ENCODE results near the gene LPAR5. TPM values are rescaled to one million over a fixed set of nuclear protein-coding genes. Genes with fewer than 3 reads are reported as not detected.
"Not testable (repeated sequence)": the region's sequence is repeated elsewhere in the genome, so short reads cannot be mapped to it uniquely, and the experiment has no call there.

LPAR5 gene
- total RNA-seq, 1 experiment from 2014 or later: 2.3 TPM

- H3K79me2 ChIP-seq (ENCODE audit: low read length): peaks cover 68% of the 10 kb centered on the region
- H3F3A ChIP-seq (ENCODE audit: low read length, unreplicated experiment): no peaks in the 10 kb centered on the region
- no peak for ATAC-seq
- intact Hi-C loops (cut with micrococcal nuclease): no loop called here
- peaks cover 31% of the 10 kb centered on the region for H4K20me1 ChIP-seq (ENCODE audit: low read length)
- H3K4me2 ChIP-seq (ENCODE audit: low read length): no peak overlapping the region
- H3K9me2 ChIP-seq (replicated peaks; ENCODE audit: low read length): no peaks in the 10 kb centered on the region
- H3K4me3 ChIP-seq (ENCODE audit: low read length): no peak overlapping the region
- no peaks in the 10 kb centered on the region for H3K9me3 ChIP-seq (ENCODE audit: low read length)
- DNase-seq: no peak
- no peak overlapping the region for H3K9ac ChIP-seq (ENCODE audit: low read length)
- H3K4me1 ChIP-seq (ENCODE audit: insufficient read depth, low read length): peaks cover 23% of the 10 kb centered on the region
- POLR2A ChIA-PET (ENCODE audit: unreplicated experiment): no interaction called here
- H2AFZ ChIP-seq (ENCODE audit: low read length): no peak overlapping the region
- TF ChIP-seq EZH2 (IDR thresholded peaks at IDR 0.05; ENCODE audit: low read length, unreplicated experiment): no peak
- no peak for TF ChIP-seq EZH2phosphoT487 (IDR thresholded peaks at IDR 0.05; ENCODE audit: borderline replicate concordance, low read length)
- TF ChIP-seq CTCF (conservative IDR thresholded peaks at IDR 0.05; ENCODE audit: low read depth, low read length): no peak
- H3K27ac ChIP-seq (ENCODE audit: low read length): no peak overlapping the region
- peaks cover 43% of the 10 kb centered on the region for H3K36me3 ChIP-seq (ENCODE audit: low read depth, low read length)
- no TSS peak for BruUV-seq (replicated peaks)
- CTCF ChIA-PET: no interaction called here
- H3K27me3 ChIP-seq (ENCODE audit: low read length): no peaks in the 10 kb centered on the region
These were observed 32.6 kb downstream of the LPAR5 start for GRCh38 chr12:6603095-6603567.

GRCh38 chr12:6602526-6602925, 33.2 kb downstream of the LPAR5 start:
- no TSS peak for BruUV-seq (replicated peaks)
- DNase-seq (no peak), ATAC-seq (no peak)
- Histone ChIP-seq H3K9ac (ENCODE audit: low read length) (no peak overlapping the region), H3K4me3 (ENCODE audit: low read length) (no peak overlapping the region), H4K20me1 (ENCODE audit: low read length) (peaks cover 31% of the 10 kb centered on the region), H3K36me3 (ENCODE audit: low read depth, low read length) (peaks cover 48% of the 10 kb centered on the region), H3K79me2 (ENCODE audit: low read length) (peaks cover 68% of the 10 kb centered on the region), H3K4me1 (ENCODE audit: insufficient read depth, low read length) (peaks cover 17% of the 10 kb centered on the region), H3K9me2 (replicated peaks; ENCODE audit: low read length) (no peaks in the 10 kb centered on the region), H3K4me2 (ENCODE audit: low read length) (no peak overlapping the region), H3K27me3 (ENCODE audit: low read length) (no peaks in the 10 kb centered on the region), H3K9me3 (ENCODE audit: low read length) (no peaks in the 10 kb centered on the region), H3K27ac (ENCODE audit: low read length) (no peak overlapping the region), H2AFZ (ENCODE audit: low read length) (no peak overlapping the region), H3F3A (ENCODE audit: low read length, unreplicated experiment) (no peaks in the 10 kb centered on the region)
- ChIA-PET POLR2A (ENCODE audit: unreplicated experiment) (no interaction called here), CTCF (no interaction called here)
- intact Hi-C loops (cut with micrococcal nuclease): no loop called here
- TF ChIP-seq CTCF (conservative IDR thresholded peaks at IDR 0.05; ENCODE audit: low read depth, low read length) (no peak), EZH2phosphoT487 (IDR thresholded peaks at IDR 0.05; ENCODE audit: borderline replicate concordance, low read length) (no peak), EZH2 (IDR thresholded peaks at IDR 0.05; ENCODE audit: low read length, unreplicated experiment) (no peak)

- H2AFZ ChIP-seq (ENCODE audit: low read length); BruUV-seq (replicated peaks); H3F3A ChIP-seq (ENCODE audit: low read length, unreplicated experiment); ATAC-seq; CTCF ChIA-PET; POLR2A ChIA-PET (ENCODE audit: unreplicated experiment); H3K9me3 ChIP-seq (ENCODE audit: low read length); H4K20me1 ChIP-seq (ENCODE audit: low read length); H3K4me1 ChIP-seq (ENCODE audit: insufficient read depth, low read length); H3K9me2 ChIP-seq (replicated peaks; ENCODE audit: low read length); intact Hi-C loops (cut with micrococcal nuclease); H3K4me2 ChIP-seq (ENCODE audit: low read length); H3K9ac ChIP-seq (ENCODE audit: low read length); H3K27ac ChIP-seq (ENCODE audit: low read length); H3K4me3 ChIP-seq (ENCODE audit: low read length); H3K27me3 ChIP-seq (ENCODE audit: low read length); DNase-seq; H3K79me2 ChIP-seq (ENCODE audit: low read length): not testable (repeated sequence)
- peaks cover 75% of the 10 kb centered on the region for H3K36me3 ChIP-seq (ENCODE audit: low read depth, low read length)
These were observed 40.1 kb downstream of the LPAR5 start for GRCh38 chr12:6595673-6596072.

Data from PC-3 (cell line).